Hepatocyte (in vitro differentiated cells): Measurements from ENCODE around the gene CYP2U1. TPM values are rescaled to one million over a fixed set of nuclear protein-coding genes. Genes with fewer than 3 reads are reported as not detected.

ENCODE experiments used
- DNase-seq: peaks from one replicate; pipeline ENCODE4 v3.0.0-alpha.2; 2016; ENCODE audit warnings: low spot score
- H2AFZ ChIP-seq: fragments of 200-600 bp; sonication (generic); 2 replicates; pipeline ENCODE4 v1.6.0; 2016; ENCODE audit warnings: antibody characterized with exemption, mild to moderate bottlenecking
- H3K27ac ChIP-seq: fragments of 200-600 bp; sonication (generic); 2 replicates; pipeline ENCODE4 v1.5.1; 2016; ENCODE audit warnings: mild to moderate bottlenecking
- H3K27me3 ChIP-seq: fragments of 200-600 bp; sonication (generic); 2 replicates; pipeline ENCODE4 v1.6.1; 2016
- H3K36me3 ChIP-seq: fragments of 200-600 bp; sonication (generic); replicated peaks from 2 replicates; pipeline ENCODE4 v1.5.1; 2016; ENCODE audit warnings: low read depth; ENCODE audit not compliant: insufficient read depth
- H3K4me1 ChIP-seq: fragments of 200-600 bp; sonication (generic); 2 replicates; pipeline ENCODE4 v1.5.1; 2016; ENCODE audit warnings: mild to moderate bottlenecking, moderate library complexity; ENCODE audit not compliant: insufficient read depth
- H3K4me2 ChIP-seq: fragments of 200-600 bp; sonication (generic); 2 replicates; pipeline ENCODE4 v1.6.0; 2016
- H3K4me3 ChIP-seq: fragments of 200-600 bp; sonication (generic); 2 replicates; pipeline ENCODE4 v1.5.1; 2016; ENCODE audit warnings: mild to moderate bottlenecking
- H3K79me2 ChIP-seq: fragments of 200-600 bp; sonication (generic); 2 replicates; pipeline ENCODE4 v1.6.0; 2017; ENCODE audit warnings: mild to moderate bottlenecking
- H3K9me2 ChIP-seq: fragments of 200-600 bp; sonication (generic); replicated peaks from 2 replicates; pipeline ENCODE4 v1.6.0; 2017; ENCODE audit warnings: mild to moderate bottlenecking; ENCODE audit not compliant: insufficient read depth
- H3K9me3 ChIP-seq: fragments of 200-600 bp; sonication (generic); 2 replicates; pipeline ENCODE4 v1.5.1; 2016; ENCODE audit warnings: low read depth, mild to moderate bottlenecking
- H4K20me1 ChIP-seq: fragments of 200-600 bp; sonication (generic); 2 replicates; pipeline ENCODE4 v1.6.0; 2016; ENCODE audit warnings: mild to moderate bottlenecking; ENCODE audit not compliant: insufficient read depth, poor library complexity, severe bottlenecking
- CTCF ChIP-seq: fragments of 200-600 bp; sonication (generic); IDR thresholded peaks from 2 replicates; pipeline ENCODE4 v1.5.1; 2016; ENCODE audit warnings: antibody characterized with exemption, mild to moderate bottlenecking; ENCODE audit not compliant: poor library complexity
- EZH2 ChIP-seq: fragments of 200-600 bp; sonication (generic); IDR thresholded peaks from 2 replicates; pipeline ENCODE4 v1.6.1; 2016; ENCODE audit warnings: antibody characterized with exemption, mild to moderate bottlenecking, borderline replicate concordance
- EZH2phosphoT487 ChIP-seq: fragments of 200-600 bp; sonication (generic); IDR thresholded peaks from one replicate; pipeline ENCODE4 v1.6.1; 2018; ENCODE audit warnings: antibody characterized with exemption, mild to moderate bottlenecking, low read depth, moderate library complexity; ENCODE audit not compliant: unreplicated experiment, severe bottlenecking
- WGBS: methylation state at CpG from one replicate; pipeline ENCODE4 v1.1.6; 2016; ENCODE audit warnings: low lambda C conversion rate; ENCODE audit errors: missing lambda C conversion rate; 5-methylcytosine and 5-hydroxymethylcytosine counted together
- polyA plus RNA-seq: library from polyadenylated mRNA; unstranded; fragments of >200 nt; fragmentation: Nextera tagmentation; extraction: Ambion mirVana; gene quantifications from 2 replicates; pipeline ENCODE4 v1.2.1, GENCODE V29; 2016
- total RNA-seq: library from RNA; depleted of rRNA; stranded (reverse); fragments of >200 nt; gene quantifications from 2 replicates; pipeline ENCODE4 v1.2.3, GENCODE V29; 2014

Gene CYP2U1
- total RNA-seq (9.7 and 11.3 TPM in 2 replicates), polyA plus RNA-seq (5.8 and 6.7 TPM in 2 replicates)

GRCh38 chr4:107930821-107931774 lies at the start of gene CYP2U1:
TSS of gene CYP2U1 (plus strand) at chr4:107931549. CDS start at chr4:107931644, 95 bp downstream.
- WGBS, result 8% methylated on average over 53 of the region's 78 CpGs
- Histone ChIP-seq H3K36me3 (no peaks in the 10 kb centered on the region), H3K4me3 (peak within 1 kb of the TSS; percentile 48), H3K4me2 (peak within 1 kb of the TSS; percentile 99), H4K20me1 (no peaks in the 10 kb centered on the region), H3K4me1 (peaks cover 7% of the 10 kb centered on the region), H3K79me2 (no peaks in the 10 kb centered on the region), H2AFZ (peak within 1 kb of the TSS; percentile 70), H3K9me3 (no peaks in the 10 kb centered on the region), H3K27me3 (peaks cover 5% of the 10 kb centered on the region), H3K9me2 (no peaks in the 10 kb centered on the region), H3K27ac (peak within 1 kb of the TSS; percentile 1)
- TF ChIP-seq CTCF, result no peak
- no peak for TF ChIP-seq EZH2
- TF ChIP-seq EZH2phosphoT487, result no peak
- peak; percentile 90 for DNase-seq

DNA sequence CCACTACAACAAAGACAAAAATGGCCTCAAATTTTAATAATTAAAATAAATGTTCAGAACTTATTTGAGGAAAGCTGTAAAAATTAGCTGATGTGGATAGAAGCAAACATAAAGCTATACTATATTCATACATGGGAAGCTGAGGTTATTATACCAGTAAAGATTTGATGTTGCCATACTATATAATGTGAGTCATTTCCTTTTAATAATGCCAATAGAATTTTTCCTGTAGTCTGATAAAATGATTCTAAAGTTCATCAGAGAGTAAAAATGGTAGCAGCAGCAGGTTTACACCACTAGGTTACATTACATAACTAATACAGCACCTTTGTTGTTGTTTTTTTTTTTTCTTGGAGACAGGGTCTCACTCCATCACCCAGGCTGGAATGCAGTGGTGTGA lies 45.5 kb upstream of the CYP2U1 start:
- Histone ChIP-seq H3K4me2 (no peak overlapping the region), H3K36me3 (no peaks in the 10 kb centered on the region), H3K27ac (no peak overlapping the region), H3K4me3 (no peak overlapping the region), H3K79me2 (no peaks in the 10 kb centered on the region), H4K20me1 (no peaks in the 10 kb centered on the region), H2AFZ (no peak overlapping the region), H3K9me2 (no peaks in the 10 kb centered on the region), H3K9me3 (peaks cover 19% of the 10 kb centered on the region), H3K4me1 (no peaks in the 10 kb centered on the region), H3K27me3 (no peaks in the 10 kb centered on the region)
- no peak for DNase-seq
- TF ChIP-seq EZH2phosphoT487, result no peak
- no peak for TF ChIP-seq EZH2
- no peak for TF ChIP-seq CTCF

DNA sequence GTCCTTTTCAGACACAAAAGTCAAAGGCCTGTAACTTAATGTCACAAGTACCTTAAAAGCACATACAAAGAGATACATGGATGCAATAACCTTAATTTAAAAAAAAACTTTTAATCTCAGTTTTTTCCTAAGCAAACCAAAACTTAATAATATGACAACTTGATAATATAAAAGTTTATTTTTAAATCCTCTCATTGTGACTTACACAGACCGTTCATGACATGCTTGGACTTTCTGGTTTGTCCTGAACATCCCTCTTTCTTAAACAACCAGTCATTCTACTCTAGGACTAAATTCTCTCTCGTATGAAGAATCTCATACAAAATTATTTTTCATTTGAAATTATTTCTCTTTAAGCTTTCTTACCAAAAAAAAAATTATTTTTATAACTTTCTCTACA lies 43.1 kb upstream of the CYP2U1 start:
- no peaks in the 10 kb centered on the region for H3K36me3 ChIP-seq
- no peaks in the 10 kb centered on the region for H4K20me1 ChIP-seq
- TF ChIP-seq EZH2 (no peak), EZH2phosphoT487 (no peak), CTCF (no peak)
- no peak overlapping the region for H3K27ac ChIP-seq
- H3K4me1 ChIP-seq, result no peaks in the 10 kb centered on the region
- peaks cover 19% of the 10 kb centered on the region for H3K9me3 ChIP-seq
- H3K4me2 ChIP-seq, result no peak overlapping the region
- H2AFZ ChIP-seq, result no peak overlapping the region
- no peak overlapping the region for H3K4me3 ChIP-seq
- no peaks in the 10 kb centered on the region for H3K27me3 ChIP-seq
- 56% methylated on average over 2 of the region's 2 CpGs for WGBS
- H3K9me2 ChIP-seq, result no peaks in the 10 kb centered on the region
- no peak for DNase-seq
- no peaks in the 10 kb centered on the region for H3K79me2 ChIP-seq
